GM12878 (cell line): ENCODE measurements around the gene LDLRAD4. TPM values are rescaled to one million over a fixed set of nuclear protein-coding genes. Genes with fewer than 3 reads are reported as not detected.

Source experiments
- ATAC-seq: fragments of 200-7000 bp; cut with Tn5 transposase; 3 replicates; pipeline ENCODE4 v1.9.1; 2020; ENCODE audit warnings: mild to moderate bottlenecking, moderate library complexity
- BruUV-seq: library from RNA; stranded (reverse); fragments of 400-500 nt; replicated peaks from 2 replicates; lab custom pipeline; 2021; lab: Mats Ljungman, UMichigan
- CTCF ChIA-PET: fragments of 300-600 bp; sonication (Branson Sonifier 250); formaldehyde crosslinking; extraction: SDS; loops from one replicate; lab custom pipeline; 2021; ENCODE audit warnings: inconsistent platforms; lab: Yijun Ruan, JAX
- POLR2A ChIA-PET: fragments of 350-600 bp; formaldehyde crosslinking; extraction: SDS; loops from one replicate; lab custom pipeline; 2021; ENCODE audit warnings: inconsistent platforms; lab: Charles Lee
- RAD21 ChIA-PET: fragments of 300-600 bp; sonication (Branson Sonifier 250); formaldehyde crosslinking; loops from one replicate; lab custom pipeline; 2023; ENCODE audit warnings: antibody characterized with exemption; ENCODE audit not compliant: unreplicated experiment; lab: Charles Lee
- SMC1A ChIA-PET: fragments of 300-600 bp; sonication (Branson Sonifier 250); formaldehyde crosslinking; loops from one replicate; lab custom pipeline; 2023; ENCODE audit not compliant: unreplicated experiment, uncharacterized antibody; lab: Charles Lee
- DNase-seq: peaks from one replicate; pipeline ENCODE4 v3.0.0-alpha.2; 2011; ENCODE audit warnings: low read depth, low spot score
- FAIRE-seq: peaks from 3 replicates; lab custom pipeline; 2011; peaks lifted over from hg19 to GRCh38; lab: Jason Lieb, UNC
- H2AFZ ChIP-seq: 2 replicates; pipeline ENCODE4 v1.6.0; 2011; ENCODE audit warnings: low read depth, low read length, control low read depth; ENCODE audit not compliant: control insufficient read depth
- H3K27ac ChIP-seq: 2 replicates; pipeline ENCODE4 v1.5.1; 2011; ENCODE audit warnings: control low read depth; ENCODE audit not compliant: control insufficient read depth, insufficient read depth
- H3K27me3 ChIP-seq, 2 experiments: replicated peaks in 1 of 2; 2 replicates each; pipeline versions ENCODE4 v1.6.0 to v1.6.1; 2011; ENCODE audit warnings: low read length in 1 of 2; ENCODE audit not compliant: control insufficient read depth in 2 of 2, insufficient read depth in 2 of 2
- H3K36me3 ChIP-seq, 2 experiments: 2 replicates each; pipeline ENCODE4 v1.5.1; 2011; ENCODE audit warnings: low read length in 1 of 2; ENCODE audit not compliant: control insufficient read depth in 2 of 2, insufficient read depth in 2 of 2
- H3K4me1 ChIP-seq: 2 replicates; pipeline ENCODE4 v1.6.1; 2011; ENCODE audit warnings: mild to moderate bottlenecking, low read length, moderate library complexity, mixed read lengths; ENCODE audit not compliant: control insufficient read depth, insufficient read depth
- H3K4me2 ChIP-seq: 2 replicates; pipeline ENCODE4 v1.6.0; 2011; ENCODE audit warnings: control low read depth; ENCODE audit not compliant: control insufficient read depth, insufficient read depth
- H3K4me3 ChIP-seq: fragments of 200-600 bp; sonication (generic); 2 replicates; pipeline ENCODE4 v1.5.1; 2016
- H3K79me2 ChIP-seq: 2 replicates; pipeline ENCODE4 v1.6.0; 2011; ENCODE audit warnings: low read length; ENCODE audit not compliant: control insufficient read depth, insufficient read depth
- H3K9ac ChIP-seq: 2 replicates; pipeline ENCODE4 v1.8.0; 2011; ENCODE audit warnings: low read length, control low read depth, mixed read lengths; ENCODE audit not compliant: control insufficient read depth, insufficient read depth
- H3K9me3 ChIP-seq: replicated peaks from 3 replicates; pipeline ENCODE4 v1.5.1; 2011; ENCODE audit warnings: mild to moderate bottlenecking, low read length; ENCODE audit not compliant: control insufficient read depth, insufficient read depth
- H4K20me1 ChIP-seq: 2 replicates; pipeline ENCODE4 v1.6.0; 2011; ENCODE audit not compliant: control insufficient read depth, insufficient read depth
- ASH2L ChIP-seq: fragments of 300-600, 200-600 bp; sonication (generic); IDR thresholded peaks from 2 replicates; pipeline ENCODE4 v1.6.1; 2017; ENCODE audit warnings: low read depth, mild to moderate bottlenecking, borderline replicate concordance
- CREM ChIP-seq: IDR thresholded peaks from 2 replicates; pipeline ENCODE4 v1.6.1; 2014; ENCODE audit warnings: antibody characterized with exemption, low read depth
- E4F1 ChIP-seq: fragments of 450-650 bp; IDR thresholded peaks from 2 replicates; pipeline ENCODE4 v1.6.1; 2018; ENCODE audit warnings: borderline replicate concordance, mild to moderate bottlenecking; ENCODE audit not compliant: partially characterized antibody
- ELK1 ChIP-seq: IDR thresholded peaks from 2 replicates; pipeline ENCODE4 v1.6.1; 2012; ENCODE audit warnings: low read depth, low read length, improper control_type of control experiment
- FOXK2 ChIP-seq: fragments of 450-650 bp; IDR thresholded peaks from 2 replicates; pipeline ENCODE4 v1.6.1; 2017; ENCODE audit warnings: mild to moderate bottlenecking, moderate library complexity
- WGBS: methylation state at CpG from one replicate; pipeline ENCODE4 v1.1.6; 2016; ENCODE audit warnings: low lambda C conversion rate; ENCODE audit not compliant: insufficient replicate concordance, insufficient coverage; ENCODE audit errors: missing lambda C conversion rate; 5-methylcytosine and 5-hydroxymethylcytosine counted together
- in situ Hi-C: fragments of 300-500 bp; cut with MboI; formaldehyde crosslinking; loops from 9 replicates; pipeline ENCODE4 v1.14.3; 2018; ENCODE audit warnings: mixed read lengths
- intact Hi-C: fragments of 100-400 bp; cut with micrococcal nuclease; formaldehyde crosslinking; loops from one replicate; pipeline ENCODE4 v1.14.2; 2022; ENCODE audit not compliant: unreplicated experiment
- polyA plus RNA-seq, 11 experiments: library from polyadenylated mRNA; depleted of rRNA in 4 of 11; unstranded in 6 of 11; stranded (reverse) in 5 of 11; fragments of >200 nt; fragmentation: Nextera tagmentation in 4 of 11; fragmentation: Illumina TruSeq in 1 of 11; extraction: Ambion mirVana in 4 of 11; extraction: Trizol in 1 of 11; gene quantifications; 1 replicate in 1 of 11; 2 replicates in 10 of 11; pipeline versions ENCODE4 v1.2.1 to v1.2.3, GENCODE V29; 2011 to 2016; ENCODE audit warnings: inconsistent platforms in 2 of 11, missing spikeins in 2 of 11, low read depth in 1 of 11
- total RNA-seq, 4 experiments: library from RNA; depleted of rRNA in 3 of 4; stranded (reverse); fragments of >200 nt in 3 of 4; fragmentation: Illumina TruSeq in 1 of 4; extraction: Trizol in 1 of 4; gene quantifications; 2 replicates each; pipeline versions ENCODE4 v1.2.1 to v1.2.3, GENCODE V29; 2013 to 2021
- TF ChIP-seq, protein P1 (sequence below): IDR thresholded peaks from 2 replicates; pipeline ENCODE4 v1.6.1; 2012; ENCODE audit warnings: low read length, inconsistent platforms
- TF ChIP-seq, protein P2 (sequence below): fragments of 450-650 bp; IDR thresholded peaks from 2 replicates; pipeline ENCODE4 v1.6.1; 2018; ENCODE audit warnings: mild to moderate bottlenecking, low read depth, moderate library complexity; ENCODE audit not compliant: partially characterized antibody

Gene LDLRAD4
- total and polyA plus RNA-seq, 10 of the 15 experiments (the other 5 are each of a cell fraction or from before 2014, with no cell fraction given), result 2.7 to 16.8 (median 11.2) TPM

DNA sequence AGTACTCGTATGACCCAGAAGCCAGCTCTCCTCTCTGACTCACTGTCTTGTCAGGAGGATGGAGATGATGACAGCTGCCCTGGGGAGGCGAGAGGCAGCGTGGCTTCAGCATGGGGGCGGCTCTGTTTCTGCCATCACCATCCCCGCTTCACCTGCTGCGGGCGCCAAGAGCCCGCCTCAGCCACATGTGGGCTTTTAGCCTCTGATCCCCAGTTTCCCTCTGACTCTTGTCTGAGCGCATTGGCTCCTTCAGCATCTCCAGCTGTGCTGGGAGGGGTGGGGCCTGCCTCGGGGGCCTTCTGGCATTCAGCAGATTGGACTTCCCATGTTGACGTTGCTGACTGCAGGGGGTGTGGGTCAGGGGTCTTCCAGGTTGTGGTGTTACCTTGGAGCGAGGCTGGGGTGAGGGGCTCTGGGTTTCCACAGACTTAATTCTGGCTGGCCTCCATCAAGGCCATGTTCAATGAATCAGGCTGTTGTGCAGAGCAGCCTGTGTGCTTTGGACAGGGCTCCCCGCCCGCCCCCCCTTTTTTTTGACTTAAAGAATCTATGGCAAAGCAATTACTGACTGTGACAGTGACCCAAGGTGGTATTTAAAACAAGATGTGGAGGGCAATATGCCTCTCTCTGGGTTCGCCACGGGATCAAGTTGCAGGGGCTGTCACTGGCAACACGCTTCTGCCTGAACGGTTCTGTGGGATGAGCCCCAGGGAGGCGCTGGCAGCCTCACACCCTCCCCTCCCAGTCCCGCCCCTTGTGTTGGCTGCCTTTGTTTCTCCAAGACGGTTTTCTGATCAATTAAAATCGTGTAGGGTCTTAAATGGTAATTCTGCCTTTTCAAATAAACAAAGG lies 228.3 kb downstream of the LDLRAD4 start:
- DNase-seq, result no peak
- no peak for FAIRE-seq
- CTCF ChIA-PET, result no interaction called here

DNA sequence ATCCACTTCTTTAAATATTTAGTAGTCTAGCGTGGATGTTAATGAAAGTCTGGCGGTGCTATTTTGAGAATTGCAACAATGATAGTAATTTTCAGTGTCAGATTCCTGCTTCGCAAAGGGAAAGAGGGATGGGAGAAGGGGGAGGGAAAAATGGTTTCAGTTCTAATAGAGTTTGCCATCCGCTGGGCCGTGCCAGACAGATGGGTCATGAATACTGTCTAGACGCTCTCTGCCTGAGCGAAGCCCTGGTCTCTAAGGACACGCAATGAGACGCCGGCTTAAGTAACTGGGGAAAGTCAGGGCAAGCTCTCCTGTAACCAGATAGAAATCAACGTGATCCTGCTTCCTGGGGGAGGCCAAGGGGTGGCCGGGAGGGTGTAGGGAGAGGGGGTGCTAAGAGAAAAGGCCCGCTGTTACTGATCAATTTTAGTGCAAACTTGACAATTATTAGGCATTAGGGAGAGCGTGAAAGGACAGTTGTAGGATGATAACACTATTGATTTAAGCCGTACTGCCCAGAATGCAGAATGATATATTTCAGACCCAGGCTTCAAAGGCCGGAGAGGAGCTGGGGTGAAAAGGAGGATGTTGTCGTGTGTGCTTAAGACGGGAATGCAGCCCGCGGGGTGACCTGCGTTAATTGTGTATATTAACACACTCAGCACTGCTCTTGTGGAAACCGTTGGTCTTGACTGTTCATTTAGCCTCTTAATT lies 229.2 kb downstream of the LDLRAD4 start:
- H3K27me3 ChIP-seq, result no peaks in the 10 kb centered on the region; a peak in 1 of 4 replicates
- H4K20me1 ChIP-seq, result no peaks in the 10 kb centered on the region
- POLR2A ChIA-PET, result no interaction called here
- H3K4me2 ChIP-seq, result no peak overlapping the region
- no peak for DNase-seq
- FAIRE-seq, result no peak
- in situ Hi-C loops (no loop called here), intact Hi-C loops (no loop called here)
- BruUV-seq, result no TSS peak
- H3K27ac ChIP-seq, result no peak overlapping the region
- SMC1A ChIA-PET, result no interaction called here
- no peak overlapping the region for H2AFZ ChIP-seq
- no peak overlapping the region for H3K4me3 ChIP-seq
- no peaks in the 10 kb centered on the region for H3K79me2 ChIP-seq
- no peak overlapping the region for H3K9ac ChIP-seq
- CTCF ChIA-PET, result no interaction called here
- no peaks in the 10 kb centered on the region for H3K36me3 ChIP-seq
- H3K9me3 ChIP-seq, result no peaks in the 10 kb centered on the region
- no peak for ATAC-seq
- WGBS, result 41% methylated on average over 22 of the region's 22 CpGs
- RAD21 ChIA-PET, result no interaction called here
- peaks cover 16% of the 10 kb centered on the region for H3K4me1 ChIP-seq
- TF ChIP-seq CREM (no peak), E4F1 (no peak), ELK1 (no peak)
- TF ChIP-seq, protein P1, sequence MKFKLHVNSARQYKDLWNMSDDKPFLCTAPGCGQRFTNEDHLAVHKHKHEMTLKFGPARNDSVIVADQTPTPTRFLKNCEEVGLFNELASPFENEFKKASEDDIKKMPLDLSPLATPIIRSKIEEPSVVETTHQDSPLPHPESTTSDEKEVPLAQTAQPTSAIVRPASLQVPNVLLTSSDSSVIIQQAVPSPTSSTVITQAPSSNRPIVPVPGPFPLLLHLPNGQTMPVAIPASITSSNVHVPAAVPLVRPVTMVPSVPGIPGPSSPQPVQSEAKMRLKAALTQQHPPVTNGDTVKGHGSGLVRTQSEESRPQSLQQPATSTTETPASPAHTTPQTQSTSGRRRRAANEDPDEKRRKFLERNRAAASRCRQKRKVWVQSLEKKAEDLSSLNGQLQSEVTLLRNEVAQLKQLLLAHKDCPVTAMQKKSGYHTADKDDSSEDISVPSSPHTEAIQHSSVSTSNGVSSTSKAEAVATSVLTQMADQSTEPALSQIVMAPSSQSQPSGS, result no peak
- TF ChIP-seq, protein P2, sequence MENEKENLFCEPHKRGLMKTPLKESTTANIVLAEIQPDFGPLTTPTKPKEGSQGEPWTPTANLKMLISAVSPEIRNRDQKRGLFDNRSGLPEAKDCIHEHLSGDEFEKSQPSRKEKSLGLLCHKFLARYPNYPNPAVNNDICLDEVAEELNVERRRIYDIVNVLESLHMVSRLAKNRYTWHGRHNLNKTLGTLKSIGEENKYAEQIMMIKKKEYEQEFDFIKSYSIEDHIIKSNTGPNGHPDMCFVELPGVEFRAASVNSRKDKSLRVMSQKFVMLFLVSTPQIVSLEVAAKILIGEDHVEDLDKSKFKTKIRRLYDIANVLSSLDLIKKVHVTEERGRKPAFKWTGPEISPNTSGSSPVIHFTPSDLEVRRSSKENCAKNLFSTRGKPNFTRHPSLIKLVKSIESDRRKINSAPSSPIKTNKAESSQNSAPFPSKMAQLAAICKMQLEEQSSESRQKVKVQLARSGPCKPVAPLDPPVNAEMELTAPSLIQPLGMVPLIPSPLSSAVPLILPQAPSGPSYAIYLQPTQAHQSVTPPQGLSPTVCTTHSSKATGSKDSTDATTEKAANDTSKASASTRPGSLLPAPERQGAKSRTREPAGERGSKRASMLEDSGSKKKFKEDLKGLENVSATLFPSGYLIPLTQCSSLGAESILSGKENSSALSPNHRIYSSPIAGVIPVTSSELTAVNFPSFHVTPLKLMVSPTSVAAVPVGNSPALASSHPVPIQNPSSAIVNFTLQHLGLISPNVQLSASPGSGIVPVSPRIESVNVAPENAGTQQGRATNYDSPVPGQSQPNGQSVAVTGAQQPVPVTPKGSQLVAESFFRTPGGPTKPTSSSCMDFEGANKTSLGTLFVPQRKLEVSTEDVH, result no peak

More for the DNA sequence above, 228.3 kb downstream of the LDLRAD4 start:
- SMC1A ChIA-PET, result no interaction called here
- no peak overlapping the region for H3K4me2 ChIP-seq
- H3K4me3 ChIP-seq, result no peak overlapping the region
- ATAC-seq, result no peak
- BruUV-seq, result no TSS peak
- H3K4me1 ChIP-seq, result peaks cover 15% of the 10 kb centered on the region
- no peak for TF ChIP-seq ASH2L
- no peak for TF ChIP-seq FOXK2
- in situ Hi-C loops, result no loop called here
- H3K27me3 ChIP-seq, result no peaks in the 10 kb centered on the region; a peak in 1 of 4 replicates
- RAD21 ChIA-PET, result no interaction called here
- H4K20me1 ChIP-seq, result no peaks in the 10 kb centered on the region
- intact Hi-C loops, result no loop called here
- no peak overlapping the region for H3K9ac ChIP-seq
- POLR2A ChIA-PET, result no interaction called here
- no peaks in the 10 kb centered on the region for H3K36me3 ChIP-seq
- no peak overlapping the region for H2AFZ ChIP-seq
- no peaks in the 10 kb centered on the region for H3K79me2 ChIP-seq
- H3K27ac ChIP-seq, result no peak overlapping the region
- 44% methylated on average over 22 of the region's 22 CpGs for WGBS
- H3K9me3 ChIP-seq, result no peaks in the 10 kb centered on the region
